Activated CD4-positive, alpha-beta T cell treated with anti-CD3 and anti-CD28 coated beads, Interleukin-2, Interleukin-6, amounts not matched to agents 100 ng/mL and 50 ng/mL, durations not matched to agents 16 hours and 8 hours (primary cell): ENCODE results near the gene KCNC1.
A peak's percentile ranks its signal among the peaks of the same experiment; 100 is the strongest.

ENCODE experiments used
- DNase-seq: peaks from one replicate; pipeline ENCODE4 v3.0.0-alpha.2; 2020

KCNC1 gene

GRCh38 chr11:17760102-17761029 is 25.8 kb downstream of the KCNC1 start:
- peak; percentile 50 for DNase-seq

GRCh38 chr11:17762309-17762974 is 27.9 kb downstream of the KCNC1 start:
- no peak for DNase-seq

- DNase-seq, result no peak
Measured at GRCh38 chr11:17763244-17763643, 28.7 kb downstream of the KCNC1 start.

- DNase-seq, result no peak
Measured at GRCh38 chr11:17763703-17764102, 29.1 kb downstream of the KCNC1 start.

GRCh38 chr11:17764446-17765218 is 30.1 kb downstream of the KCNC1 start:
- no peak for DNase-seq

- no peak for DNase-seq
Measured at GRCh38 chr11:17765356-17766072, 30.9 kb downstream of the KCNC1 start.

GRCh38 chr11:17766073-17766359 is 31.4 kb downstream of the KCNC1 start:
- DNase-seq, result no peak

- no peak for DNase-seq
Measured at GRCh38 chr11:17766590-17766989, 32.0 kb downstream of the KCNC1 start.

- DNase-seq, result no peak
Measured at GRCh38 chr11:17767301-17767885, 32.8 kb downstream of the KCNC1 start.

GRCh38 chr11:17767914-17768313 is 33.3 kb downstream of the KCNC1 start:
- DNase-seq, result no peak

- no peak for DNase-seq
Measured at GRCh38 chr11:17768547-17768946, 34.0 kb downstream of the KCNC1 start.

- no peak for DNase-seq
Measured at GRCh38 chr11:17769218-17769617, 34.6 kb downstream of the KCNC1 start.

GRCh38 chr11:17770048-17770652 is 35.6 kb downstream of the KCNC1 start:
- DNase-seq, result peak; percentile 18

- DNase-seq, result no peak
Measured at GRCh38 chr11:17770917-17771316, 36.3 kb downstream of the KCNC1 start.

GRCh38 chr11:17771415-17771814 is 36.8 kb downstream of the KCNC1 start:
- DNase-seq, result no peak

GRCh38 chr11:17771841-17772401 is 37.3 kb downstream of the KCNC1 start:
- no peak for DNase-seq

GRCh38 chr11:17772704-17773600 is 38.4 kb downstream of the KCNC1 start:
- DNase-seq, result no peak

- DNase-seq, result no peak
Measured at GRCh38 chr11:17773674-17774073, 39.1 kb downstream of the KCNC1 start.

GRCh38 chr11:17774232-17775034 is 39.9 kb downstream of the KCNC1 start:
- DNase-seq, result no peak

GRCh38 chr11:17775035-17775348 is 40.4 kb downstream of the KCNC1 start:
- DNase-seq, result no peak
